GM21381 (cell line): ENCODE data around the gene KRTAP12-4.
"Not testable (repeated sequence)": the region's sequence is repeated elsewhere in the genome, so short reads cannot be mapped to it uniquely, and the experiment has no call there.

Experiments
- ATAC-seq: cut with Tn5 transposase; IDR thresholded peaks from one replicate; pipeline ENCODE4 v1.9.1; 2021; ENCODE audit warnings: mild to moderate bottlenecking, moderate library complexity; ENCODE audit not compliant: unreplicated experiment

KRTAP12-4 gene, protein sequence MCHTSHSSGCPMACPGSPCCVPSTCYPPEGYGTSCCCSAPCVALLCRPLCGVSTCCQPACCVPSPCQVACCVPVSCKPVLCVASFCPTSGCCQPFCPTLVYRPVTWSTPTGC

DNA sequence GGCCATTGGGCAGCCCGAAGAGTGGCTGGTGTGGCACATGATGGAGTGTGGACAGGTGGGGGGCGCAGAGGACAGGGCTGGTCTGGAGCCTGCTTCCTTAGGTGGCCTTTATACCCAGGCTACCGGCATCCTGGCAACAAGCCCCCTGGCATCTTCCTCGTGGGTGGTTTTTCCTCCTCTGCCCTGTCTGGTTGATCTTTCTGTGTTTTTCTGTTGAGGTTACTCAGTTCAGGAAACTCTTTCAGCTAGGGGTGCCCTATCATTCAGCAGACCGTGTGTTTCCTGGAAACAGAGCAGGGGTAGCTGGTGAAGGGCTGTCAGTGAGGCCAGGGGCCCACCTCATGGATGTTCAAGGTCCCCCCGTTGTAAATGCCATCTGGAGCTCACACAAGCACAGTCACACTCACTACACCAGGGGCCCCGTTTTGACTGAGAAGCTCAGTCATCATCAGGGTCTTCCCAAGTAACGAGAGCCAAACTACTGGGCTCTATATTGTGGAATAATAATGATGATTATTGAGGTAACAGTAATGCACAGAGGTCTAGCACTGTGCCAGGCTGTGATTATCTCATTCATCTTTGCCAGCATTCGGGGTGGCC is at the start of gene KRTAP12-4:
TSS of gene KRTAP12-4 (minus strand) at position 84 of the 600 bp plus-strand sequence. CDS start at position 39, 45 bp downstream.
- ATAC-seq = no peak

DNA sequence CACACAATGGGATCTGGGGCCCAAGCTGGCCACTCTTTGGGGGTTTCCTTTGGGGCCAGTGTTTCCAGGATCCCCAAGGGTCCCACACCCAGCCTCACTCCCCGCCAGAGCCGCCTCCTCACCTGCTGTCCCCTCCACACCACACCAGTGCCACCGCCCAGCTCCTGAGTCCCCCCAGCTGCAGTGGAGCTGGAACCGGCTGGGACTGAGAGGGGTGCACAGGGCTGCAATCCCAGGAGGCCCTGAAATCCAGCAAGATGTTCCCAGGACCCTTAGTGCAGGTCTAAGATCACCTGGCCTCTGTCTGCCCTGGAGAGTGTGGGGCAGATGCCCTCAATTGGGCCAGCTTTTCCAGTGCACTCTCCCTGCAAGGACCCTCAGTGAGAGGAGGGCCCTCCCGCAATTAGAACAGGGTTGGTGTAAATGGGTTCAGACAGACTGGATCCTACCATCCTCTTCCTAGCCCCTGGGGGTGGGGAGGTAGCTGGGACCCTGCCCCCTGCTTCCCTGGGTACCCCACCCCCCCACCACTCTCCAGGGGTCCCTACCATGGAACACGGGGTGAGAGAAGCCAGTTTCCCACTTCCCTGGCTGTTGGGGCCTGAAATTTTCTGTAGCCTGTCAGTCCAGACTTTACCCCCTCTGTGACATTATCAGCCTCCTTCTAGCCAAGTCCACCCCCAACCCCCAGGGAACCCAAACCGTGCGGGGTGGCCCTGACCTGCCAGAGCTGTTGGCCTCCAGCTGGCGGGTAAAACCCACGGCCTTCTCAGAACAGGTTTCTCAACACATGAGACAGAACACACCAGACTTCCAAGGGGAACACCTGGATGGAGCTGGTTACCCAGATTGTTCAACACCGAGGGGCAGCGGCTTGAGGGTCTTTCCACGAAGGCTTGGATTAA is 49.5 kb upstream of the KRTAP12-4 start:
- no peak for ATAC-seq

DNA sequence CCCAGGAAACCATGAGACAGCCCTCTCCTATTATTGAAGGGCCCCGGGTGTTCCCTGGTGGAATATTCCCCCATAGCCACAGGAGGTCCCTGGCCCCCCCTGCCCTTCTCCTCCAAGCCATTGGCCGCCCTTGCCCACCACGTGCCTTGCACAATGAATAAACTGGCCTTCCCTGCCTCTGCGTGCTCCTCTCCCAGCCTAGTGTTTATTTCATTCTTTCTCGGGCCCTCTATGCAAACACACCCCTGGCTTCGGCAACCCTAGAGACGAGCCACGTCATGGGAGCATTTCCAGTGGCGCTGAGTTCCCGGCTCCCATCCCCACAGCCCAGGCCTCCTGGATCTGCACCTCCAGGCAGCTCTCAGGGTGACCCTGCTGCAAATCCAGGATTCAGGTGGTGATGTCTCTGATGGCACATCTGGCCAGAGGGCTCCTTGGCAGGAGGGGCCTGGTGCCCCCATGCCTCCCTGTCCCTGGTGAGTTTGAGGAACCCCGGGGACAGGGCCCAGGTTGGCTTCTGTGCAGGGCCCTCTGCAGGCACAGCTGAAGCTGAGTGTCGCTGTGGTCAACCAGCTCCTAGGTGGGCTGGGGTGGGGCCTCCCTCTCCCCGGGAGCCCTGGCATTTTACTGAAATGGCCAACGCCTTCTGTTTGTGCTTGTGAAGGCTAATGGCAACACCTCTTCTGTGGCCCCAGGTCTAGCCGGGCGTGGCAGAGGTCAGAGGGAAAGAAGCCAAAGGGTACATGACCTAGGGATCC is 48.7 kb upstream of the KRTAP12-4 start:
- no peak for ATAC-seq

DNA sequence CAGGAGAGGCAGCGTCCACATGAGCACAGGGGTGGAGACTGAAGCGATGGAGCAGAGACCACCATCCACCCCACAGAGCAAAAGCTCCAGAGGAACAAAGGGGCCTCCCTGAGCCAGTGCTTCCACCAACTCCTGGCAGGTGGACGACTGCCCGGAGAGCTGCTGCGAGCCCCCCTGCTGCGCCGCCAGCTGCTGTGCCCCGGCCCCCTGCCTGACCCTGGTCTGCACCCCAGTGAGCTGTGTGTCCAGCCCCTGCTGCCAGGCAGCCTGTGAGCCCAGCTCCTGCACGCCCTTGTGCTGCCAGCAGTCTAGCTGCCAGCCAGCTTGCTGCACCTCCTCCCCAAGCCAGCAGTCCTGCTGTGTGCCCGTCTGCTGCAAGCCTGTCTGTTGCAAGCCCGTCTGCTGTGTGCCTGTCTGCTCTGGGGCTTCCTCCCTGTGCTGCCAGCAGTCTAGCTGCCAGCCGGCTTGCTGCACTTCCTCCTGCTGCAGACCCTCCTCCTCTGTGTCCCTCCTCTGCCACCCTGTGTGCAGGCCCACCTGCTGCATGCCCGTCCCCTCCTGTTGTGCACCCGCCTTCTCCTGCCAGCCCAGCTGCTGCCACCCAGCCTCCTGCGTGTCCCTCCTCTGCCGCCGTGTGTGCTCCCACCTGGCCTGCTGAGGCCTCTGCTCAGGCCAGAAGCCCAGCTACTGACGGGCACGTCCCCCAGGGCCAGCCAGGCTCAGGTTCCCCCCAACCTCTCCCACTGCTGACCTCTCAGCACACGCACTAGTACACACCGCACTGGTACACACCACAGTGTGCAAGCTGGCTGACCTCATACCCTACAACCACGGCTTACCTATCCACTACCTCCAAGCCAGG is 47.9 kb upstream of the KRTAP12-4 start:
- ATAC-seq = no peak

DNA sequence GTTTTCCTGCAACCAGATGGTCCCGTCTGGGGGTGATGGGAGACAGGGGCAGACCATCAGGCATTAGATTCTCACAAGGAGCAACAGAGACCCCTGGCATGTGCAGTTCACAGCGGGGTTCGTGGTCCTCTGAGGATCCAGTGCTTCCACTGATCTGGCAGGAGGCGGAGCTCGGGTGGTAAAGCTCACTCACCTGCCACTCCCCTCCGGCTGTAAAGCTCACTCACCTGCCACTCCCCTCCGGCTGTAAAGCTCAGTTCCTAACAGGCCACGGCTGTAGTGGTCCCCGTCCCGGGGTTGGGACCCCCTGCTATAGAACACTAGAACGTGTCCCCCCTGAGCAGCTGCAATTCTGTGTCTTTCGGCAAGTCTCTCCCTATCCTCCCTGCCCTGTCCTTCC is 47.1 kb upstream of the KRTAP12-4 start:
- ATAC-seq = no peak

DNA sequence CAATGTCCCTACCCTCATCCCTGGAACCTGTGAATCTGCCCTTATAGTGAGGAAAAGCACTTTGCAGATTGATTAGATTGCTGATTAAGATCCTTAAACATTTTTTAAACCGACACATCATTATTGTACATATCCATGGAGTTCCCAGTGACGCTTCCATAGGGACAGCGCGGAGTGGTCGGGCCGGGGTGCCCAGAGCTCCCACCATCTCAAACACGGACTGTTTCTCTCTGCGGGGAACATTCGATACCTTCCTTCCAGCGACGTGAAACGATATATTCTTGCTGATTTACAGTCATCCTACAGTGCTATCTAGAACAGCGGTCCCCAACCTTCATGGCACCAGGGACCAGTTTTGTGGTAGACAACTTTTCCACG is 46.6 kb upstream of the KRTAP12-4 start:
- ATAC-seq = no peak

DNA sequence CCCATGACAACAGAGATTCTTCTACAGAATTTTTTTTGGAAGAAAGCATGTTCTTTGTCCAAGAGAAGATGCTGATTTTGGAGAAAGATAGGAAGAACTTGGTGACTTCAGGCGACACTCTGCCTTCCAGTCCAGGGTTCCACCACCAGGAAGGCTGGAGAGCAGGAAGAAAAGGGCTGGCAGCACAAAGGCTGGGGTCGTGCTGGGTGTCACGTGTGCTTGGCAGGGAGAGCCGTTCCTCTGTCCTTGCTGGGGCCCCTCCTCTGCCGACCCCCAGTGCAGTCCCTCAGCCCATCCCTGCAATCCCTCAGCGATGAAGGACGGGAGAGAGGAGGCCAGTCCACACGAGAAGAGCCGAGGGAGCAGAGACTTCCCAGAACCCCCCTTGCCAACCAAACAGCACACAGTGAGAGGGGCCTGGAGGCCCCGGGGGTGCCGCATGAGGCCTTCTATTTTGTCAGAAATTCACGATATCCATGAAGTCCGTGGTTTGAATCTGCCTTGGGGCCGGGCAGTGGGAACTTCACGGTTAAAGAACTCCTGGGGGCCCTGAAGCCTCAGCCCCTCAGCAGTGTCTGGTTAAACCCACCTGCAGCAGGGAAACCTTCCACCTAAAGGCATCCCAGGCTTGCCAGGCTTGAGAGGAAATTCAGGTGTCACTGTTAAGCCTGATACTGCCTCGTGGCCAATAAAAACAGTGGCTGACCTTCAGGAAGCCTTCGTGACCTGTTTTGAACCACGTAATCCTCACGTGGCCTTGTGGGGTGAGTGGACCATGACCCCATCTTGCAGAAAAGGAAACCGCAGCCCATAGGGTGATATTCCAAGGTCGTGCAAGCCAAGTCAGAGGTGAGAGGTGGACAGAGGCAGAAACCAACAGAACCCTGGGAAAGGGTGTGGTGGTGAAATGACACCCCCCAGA is 45.9 kb upstream of the KRTAP12-4 start:
- ATAC-seq = no peak

DNA sequence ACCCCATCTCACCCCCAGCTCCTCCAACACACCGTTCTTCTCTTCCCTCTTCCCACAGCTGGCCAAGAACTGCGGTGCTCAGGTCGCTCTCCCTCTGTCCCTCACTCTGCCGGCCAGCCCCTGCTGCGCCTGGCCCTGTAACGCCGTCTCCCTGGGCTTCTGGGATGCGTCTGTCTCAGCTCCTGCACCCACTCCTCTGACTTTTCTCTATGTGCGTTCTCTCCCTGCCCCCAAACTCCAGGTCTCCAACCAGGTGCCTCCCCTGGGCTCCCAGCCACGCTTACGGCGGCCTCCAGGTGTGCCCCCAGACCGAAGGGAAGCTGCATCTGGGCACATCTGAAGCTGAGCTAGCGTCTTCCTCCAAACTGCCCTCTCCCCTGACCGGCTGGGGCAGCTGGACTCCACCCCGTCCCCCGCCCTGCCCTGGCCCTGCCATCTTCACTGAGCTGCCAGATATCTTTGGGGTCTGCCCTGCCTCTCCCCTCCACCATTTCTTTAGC is 45.1 kb upstream of the KRTAP12-4 start:
- ATAC-seq = no peak

DNA sequence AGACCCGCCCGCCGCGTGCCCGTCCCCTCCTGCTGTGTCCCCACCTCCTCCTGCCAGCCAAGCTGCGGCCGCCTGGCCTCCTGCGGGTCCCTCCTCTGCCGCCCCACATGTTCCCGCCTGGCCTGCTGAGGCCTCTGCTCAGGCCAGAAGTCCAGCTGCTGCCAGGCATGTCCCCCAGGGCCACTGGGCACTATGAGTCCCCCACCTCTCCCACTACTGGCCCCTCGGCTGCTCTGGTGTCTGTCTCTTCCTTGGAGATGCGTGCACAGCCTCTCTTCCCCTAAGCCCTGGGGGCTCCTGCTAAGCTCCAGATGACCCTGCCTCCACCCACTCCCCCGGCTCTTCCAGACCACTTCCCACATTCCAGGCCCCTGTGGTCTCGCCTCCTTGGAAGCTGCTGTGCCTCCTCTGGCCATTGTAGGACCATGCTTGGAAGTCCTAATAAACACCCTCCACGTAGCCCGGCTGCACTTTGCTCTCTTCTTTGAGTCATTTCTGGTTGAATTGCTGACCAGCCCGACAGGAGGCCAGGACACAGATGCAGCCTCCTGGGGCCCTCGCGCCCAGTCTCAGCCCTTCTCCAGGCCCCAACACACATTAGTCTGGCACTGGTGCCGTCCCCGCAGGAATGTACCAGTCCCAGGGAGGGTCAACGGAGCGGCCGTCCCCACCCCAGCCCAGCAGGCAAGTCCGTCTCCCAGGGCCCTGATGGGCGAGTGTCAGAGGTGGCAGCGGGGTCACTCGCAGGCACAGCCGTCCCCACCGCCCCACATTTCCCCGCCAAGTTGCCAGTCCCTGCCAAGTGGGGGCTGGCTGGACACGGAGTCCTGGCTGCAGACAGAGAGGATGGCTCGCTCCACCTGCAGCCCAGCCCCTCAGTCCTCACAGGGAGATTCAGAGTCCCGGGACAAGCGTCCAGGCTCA is 43.6 kb upstream of the KRTAP12-4 start:
- no peak for ATAC-seq

DNA sequence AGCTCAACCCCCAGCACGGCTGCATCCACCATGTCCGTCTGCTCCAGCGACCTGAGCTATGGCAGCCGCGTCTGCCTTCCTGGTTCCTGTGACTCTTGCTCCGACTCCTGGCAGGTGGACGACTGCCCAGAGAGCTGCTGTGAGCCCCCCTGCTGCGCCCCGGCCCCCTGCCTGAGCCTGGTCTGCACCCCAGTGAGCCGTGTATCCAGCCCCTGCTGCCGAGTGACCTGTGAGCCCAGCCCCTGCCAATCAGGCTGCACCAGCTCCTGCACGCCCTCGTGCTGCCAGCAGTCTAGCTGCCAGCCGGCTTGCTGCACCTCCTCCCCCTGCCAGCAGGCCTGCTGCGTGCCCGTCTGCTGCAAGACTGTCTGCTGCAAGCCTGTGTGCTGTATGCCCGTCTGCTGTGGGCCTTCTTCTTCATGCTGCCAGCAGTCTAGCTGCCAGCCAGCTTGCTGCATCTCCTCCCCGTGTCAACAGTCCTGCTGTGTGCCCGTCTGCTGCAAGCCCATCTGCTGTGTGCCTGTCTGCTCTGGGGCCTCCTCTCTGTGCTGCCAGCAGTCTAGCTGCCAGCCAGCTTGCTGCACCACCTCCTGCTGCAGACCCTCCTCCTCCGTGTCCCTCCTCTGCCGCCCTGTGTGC is 42.8 kb upstream of the KRTAP12-4 start, which contains the start of gene KRTAP10-12:
TSS of gene KRTAP10-12 (plus strand) at position 1 of the 639 bp plus-strand sequence. CDS start at position 31, 30 bp downstream.
- ATAC-seq = not testable (repeated sequence)

DNA sequence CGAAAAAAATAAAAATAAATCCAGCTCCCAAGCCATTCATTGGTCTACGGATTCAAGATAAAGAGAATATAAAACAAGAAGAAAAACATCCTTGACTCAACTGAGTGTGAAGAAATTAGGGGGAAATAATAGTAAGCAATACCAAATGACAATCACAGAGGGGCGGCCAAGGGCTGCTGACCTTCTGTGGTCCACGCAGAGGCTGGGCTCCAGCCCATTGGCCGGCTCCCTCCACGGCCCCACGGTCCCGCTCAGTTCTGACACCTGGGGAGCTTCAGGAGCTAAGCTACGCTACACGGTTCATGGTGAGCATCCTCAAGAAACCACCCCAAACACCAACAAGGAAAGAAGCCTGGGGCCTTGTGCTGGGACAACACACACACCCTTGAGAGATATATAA is 42.1 kb upstream of the KRTAP12-4 start:
- no peak for ATAC-seq

DNA sequence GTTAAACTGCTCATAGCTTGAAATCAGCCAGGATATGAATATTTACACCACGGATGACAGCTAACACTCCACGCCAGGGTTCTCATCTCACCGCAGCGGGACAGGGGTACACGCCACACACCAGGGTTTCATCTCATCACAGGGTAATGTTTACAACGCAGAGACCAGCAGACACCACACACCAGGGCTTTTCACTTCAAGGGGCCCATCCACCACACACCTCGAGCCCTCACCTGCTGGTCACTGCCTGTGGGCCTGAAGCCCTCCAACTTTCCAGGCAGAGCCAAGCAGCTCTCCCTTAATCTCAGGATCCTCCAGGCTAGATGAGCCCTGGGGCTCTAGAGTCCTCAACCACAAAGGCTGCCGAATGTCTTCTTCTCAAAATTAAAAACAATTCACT is 41.2 kb upstream of the KRTAP12-4 start:
- no peak for ATAC-seq

DNA sequence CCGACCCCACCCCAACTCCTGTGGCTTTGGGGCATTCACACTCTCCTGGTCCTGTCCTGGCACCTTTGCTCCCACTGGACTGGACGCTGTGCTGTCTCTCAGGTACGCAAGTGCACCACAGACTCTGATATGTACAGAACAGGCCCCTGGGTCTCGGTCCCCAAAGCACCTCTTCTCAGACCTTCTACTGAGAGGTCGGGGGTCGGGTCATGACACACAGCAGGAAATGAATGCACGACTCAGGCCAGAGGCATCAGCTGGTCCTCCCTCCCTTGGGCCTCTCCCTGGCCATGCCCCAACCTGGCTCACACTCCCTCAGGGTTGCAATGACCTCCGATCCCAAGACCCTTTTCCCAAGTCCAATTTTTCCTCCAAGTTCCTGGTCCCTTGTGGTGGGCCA is 40.7 kb upstream of the KRTAP12-4 start:
- ATAC-seq = no peak

DNA sequence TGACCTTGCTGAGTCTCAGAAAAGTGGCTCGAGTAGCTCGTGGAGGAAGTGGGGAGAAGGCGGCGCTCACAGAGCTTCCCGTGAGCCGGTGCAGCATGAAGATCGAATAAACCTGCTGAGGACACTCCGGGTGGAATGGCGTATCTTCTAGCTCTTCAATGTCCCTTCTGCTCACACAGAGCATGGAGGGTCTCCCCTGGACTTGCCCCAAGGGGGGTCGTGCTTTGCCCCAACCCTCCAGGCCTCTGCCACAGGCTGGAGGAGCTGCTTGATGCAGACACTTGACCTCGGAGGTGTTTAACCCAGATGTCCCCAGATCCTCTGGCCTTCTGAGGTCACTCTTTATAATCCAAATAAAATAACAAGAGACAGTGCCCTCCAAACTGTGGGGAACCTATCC is 40.3 kb upstream of the KRTAP12-4 start:
- ATAC-seq = no peak

DNA sequence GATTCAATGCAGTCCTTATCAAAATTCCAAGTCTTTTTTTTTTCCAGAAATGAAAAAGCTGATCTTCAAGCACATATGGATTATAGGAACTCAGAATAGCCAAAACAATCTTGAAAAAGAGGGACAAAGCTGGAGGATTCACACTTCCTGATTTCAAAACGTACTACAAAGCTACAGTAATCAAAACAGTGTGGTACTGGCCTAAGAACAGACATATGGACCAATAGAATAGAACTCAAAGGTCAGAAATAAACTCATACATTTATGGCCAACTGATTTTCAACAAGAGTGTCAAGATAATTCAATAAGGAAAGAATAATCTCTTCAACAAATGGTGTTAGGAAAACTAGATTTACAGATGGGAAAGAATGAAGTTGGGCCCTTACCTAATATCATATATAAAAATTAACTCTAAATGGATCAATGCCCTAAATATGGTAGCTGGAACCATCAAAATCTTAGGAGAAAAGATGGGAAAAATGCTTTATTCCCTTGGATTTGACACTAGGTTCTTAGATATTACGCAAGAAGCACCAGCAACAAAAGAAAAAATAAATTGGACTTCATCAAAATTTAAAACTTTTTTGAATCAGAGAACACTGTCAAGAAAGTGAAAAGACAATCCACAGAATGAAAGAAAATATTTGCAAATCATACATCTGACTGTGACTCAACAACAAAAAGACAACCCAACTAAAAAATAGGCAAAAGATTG is 38.5 kb upstream of the KRTAP12-4 start:
- no peak for ATAC-seq

DNA sequence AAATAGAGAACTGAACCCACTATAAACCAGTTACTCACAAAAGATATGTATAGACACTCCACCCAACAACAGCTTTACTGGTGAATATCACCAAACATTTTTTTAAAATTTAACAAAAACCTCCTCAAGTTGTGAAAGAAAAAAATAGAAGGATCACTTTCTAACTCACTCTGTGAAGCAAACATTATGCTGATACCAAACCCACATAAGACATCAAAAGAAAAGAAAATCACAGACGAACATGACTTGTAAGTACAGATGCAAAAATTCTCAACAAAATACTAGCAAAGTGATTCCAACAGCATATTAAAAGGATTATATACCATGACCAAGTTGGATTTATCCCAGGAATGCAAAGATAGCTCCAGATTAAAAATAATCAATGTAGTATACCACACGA is 37.2 kb upstream of the KRTAP12-4 start:
- no peak for ATAC-seq

DNA sequence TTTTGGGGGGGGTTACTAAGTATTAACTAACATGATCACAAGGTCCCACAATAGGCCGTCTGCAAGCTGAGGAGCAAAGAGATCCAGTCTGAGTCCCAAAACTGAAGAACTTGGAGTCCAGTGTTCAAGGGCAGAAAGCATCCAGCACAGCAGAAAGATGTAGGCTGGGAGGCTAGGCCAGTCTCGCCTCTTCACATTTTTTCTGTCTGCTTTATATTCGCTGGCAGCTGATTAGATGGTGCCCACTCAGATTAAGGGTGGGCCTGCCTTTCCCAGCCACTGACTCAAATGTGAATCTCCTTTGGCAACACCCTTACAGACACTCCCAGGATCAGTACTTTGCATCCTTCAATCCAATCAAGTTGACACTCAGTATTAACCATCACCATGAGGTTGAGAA is 35.3 kb upstream of the KRTAP12-4 start:
- not testable (repeated sequence) for ATAC-seq
